AG04450 (cell line): ENCODE measurements around the gene DCLK1. TPM values are rescaled to one million over a fixed set of nuclear protein-coding genes. Genes with fewer than 3 reads are reported as not detected.
A peak's percentile ranks its signal among the peaks of the same experiment; 100 is the strongest.

ENCODE experiments used
- CTCF ChIA-PET: fragments of 300-600, 350-600 bp; formaldehyde crosslinking; extraction: SDS; loops from one replicate; lab custom pipeline; 2022; ENCODE audit warnings: antibody characterized with exemption, inconsistent platforms; lab: Charles Lee
- POLR2A ChIA-PET: fragments of 350-600 bp; formaldehyde crosslinking; extraction: SDS; loops from one replicate; lab custom pipeline; 2021; ENCODE audit warnings: antibody characterized with exemption, inconsistent platforms; lab: Yijun Ruan, JAX
- DNase-seq: peaks from one replicate; pipeline ENCODE4 v3.0.0-alpha.2; 2011; ENCODE audit warnings: low read depth, low spot score
- H3K27ac ChIP-seq: one replicate; pipeline ENCODE4 v1.5.1; 2012; ENCODE audit warnings: low read depth, low read length, control low read depth
- H3K27me3 ChIP-seq: one replicate; pipeline ENCODE4 v1.6.0; 2012; ENCODE audit warnings: low read length; ENCODE audit not compliant: control insufficient read depth, insufficient read depth
- H3K4me3 ChIP-seq: 2 replicates; pipeline ENCODE4 v1.5.1; 2011; ENCODE audit warnings: mild to moderate bottlenecking, low read depth, low read length, control low read depth
- H3K9me3 ChIP-seq: 2 replicates; pipeline ENCODE4 v1.5.1; 2012; ENCODE audit warnings: low read length; ENCODE audit not compliant: control insufficient read depth, insufficient read depth
- polyA minus RNA-seq: library from RNA; depleted of rRNA, polyadenylated mRNA; stranded (reverse); fragments of >200 nt; gene quantifications from 2 replicates; pipeline ENCODE4 v1.2.3, GENCODE V29; 2011; rRNA and poly(A)+ RNA removed
- polyA plus RNA-seq: library from polyadenylated mRNA; depleted of rRNA; stranded (reverse); fragments of >200 nt; gene quantifications from 2 replicates; pipeline ENCODE4 v1.2.3, GENCODE V29; 2011; rRNA removed
- TF ChIP-seq, protein P1 (sequence below): IDR thresholded peaks from 2 replicates; pipeline ENCODE4 v1.5.1; 2011; ENCODE audit warnings: low read depth, low read length, control low read depth, inconsistent platforms

The DCLK1 gene
- polyA plus RNA-seq (not detected in 2 replicates), polyA minus RNA-seq (0.04 TPM in 1 of 2 replicates, not detected in the other)

- Histone ChIP-seq H3K4me3 (0 out of 2 replicates have a peak within 1 kb of the TSS, but pooled peaks have one; percentile 4), H3K9me3 (no peaks in the 10 kb centered on the region), H3K27ac (no peak within 1 kb of the TSS), H3K27me3 (peaks cover 30% of the 10 kb centered on the region)
- TF ChIP-seq, protein P1, sequence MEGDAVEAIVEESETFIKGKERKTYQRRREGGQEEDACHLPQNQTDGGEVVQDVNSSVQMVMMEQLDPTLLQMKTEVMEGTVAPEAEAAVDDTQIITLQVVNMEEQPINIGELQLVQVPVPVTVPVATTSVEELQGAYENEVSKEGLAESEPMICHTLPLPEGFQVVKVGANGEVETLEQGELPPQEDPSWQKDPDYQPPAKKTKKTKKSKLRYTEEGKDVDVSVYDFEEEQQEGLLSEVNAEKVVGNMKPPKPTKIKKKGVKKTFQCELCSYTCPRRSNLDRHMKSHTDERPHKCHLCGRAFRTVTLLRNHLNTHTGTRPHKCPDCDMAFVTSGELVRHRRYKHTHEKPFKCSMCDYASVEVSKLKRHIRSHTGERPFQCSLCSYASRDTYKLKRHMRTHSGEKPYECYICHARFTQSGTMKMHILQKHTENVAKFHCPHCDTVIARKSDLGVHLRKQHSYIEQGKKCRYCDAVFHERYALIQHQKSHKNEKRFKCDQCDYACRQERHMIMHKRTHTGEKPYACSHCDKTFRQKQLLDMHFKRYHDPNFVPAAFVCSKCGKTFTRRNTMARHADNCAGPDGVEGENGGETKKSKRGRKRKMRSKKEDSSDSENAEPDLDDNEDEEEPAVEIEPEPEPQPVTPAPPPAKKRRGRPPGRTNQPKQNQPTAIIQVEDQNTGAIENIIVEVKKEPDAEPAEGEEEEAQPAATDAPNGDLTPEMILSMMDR, result no peak
- ChIA-PET POLR2A (no interaction called here), CTCF (interaction anchor here (1.6 kb wide), 1 partner anchor 12 kb away, joined by 3 read pairs; no protein-coding TSS in a partner anchor)
- no peak for DNase-seq
Observed at GRCh38 chr13:36131222-36131930, at the start of gene DCLK1. Gene DCLK1 (minus strand): TSS chr13:36131382.

DNA sequence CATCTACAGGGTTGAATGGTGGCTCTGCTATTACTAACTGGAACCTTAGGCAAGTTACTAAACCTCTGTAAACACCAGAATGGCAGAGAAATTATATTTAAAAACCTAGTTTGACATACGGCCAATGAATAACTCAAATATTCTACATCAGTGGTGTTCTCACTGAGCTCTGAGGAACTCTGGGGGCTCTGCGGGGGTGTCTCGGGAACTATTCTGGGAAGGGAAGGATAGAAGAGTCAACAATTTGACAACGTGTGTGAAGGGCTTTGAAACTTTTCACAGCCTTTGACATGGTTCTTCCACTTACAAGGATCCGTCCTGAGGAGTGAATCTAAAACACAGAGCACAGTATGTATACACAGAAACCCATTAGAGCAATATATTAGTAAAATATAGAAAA, 44.4 kb upstream of the DCLK1 start:
- no peak overlapping the region for H3K27ac ChIP-seq
- no peak for DNase-seq
- POLR2A ChIA-PET, result no interaction called here
- no peak overlapping the region for H3K4me3 ChIP-seq
- no peaks in the 10 kb centered on the region for H3K27me3 ChIP-seq
- TF ChIP-seq, protein P1, result no peak
- CTCF ChIA-PET, result no interaction called here
- H3K9me3 ChIP-seq, result no peaks in the 10 kb centered on the region

- TF ChIP-seq, protein P1, result no peak
- no peak for DNase-seq
- ChIA-PET CTCF (no interaction called here), POLR2A (no interaction called here)
- Histone ChIP-seq H3K9me3 (no peaks in the 10 kb centered on the region), H3K27me3 (no peaks in the 10 kb centered on the region), H3K4me3 (no peak overlapping the region), H3K27ac (no peak overlapping the region)
Observed at GRCh38 chr13:36174923-36175322, 43.7 kb upstream of the DCLK1 start.

DNA sequence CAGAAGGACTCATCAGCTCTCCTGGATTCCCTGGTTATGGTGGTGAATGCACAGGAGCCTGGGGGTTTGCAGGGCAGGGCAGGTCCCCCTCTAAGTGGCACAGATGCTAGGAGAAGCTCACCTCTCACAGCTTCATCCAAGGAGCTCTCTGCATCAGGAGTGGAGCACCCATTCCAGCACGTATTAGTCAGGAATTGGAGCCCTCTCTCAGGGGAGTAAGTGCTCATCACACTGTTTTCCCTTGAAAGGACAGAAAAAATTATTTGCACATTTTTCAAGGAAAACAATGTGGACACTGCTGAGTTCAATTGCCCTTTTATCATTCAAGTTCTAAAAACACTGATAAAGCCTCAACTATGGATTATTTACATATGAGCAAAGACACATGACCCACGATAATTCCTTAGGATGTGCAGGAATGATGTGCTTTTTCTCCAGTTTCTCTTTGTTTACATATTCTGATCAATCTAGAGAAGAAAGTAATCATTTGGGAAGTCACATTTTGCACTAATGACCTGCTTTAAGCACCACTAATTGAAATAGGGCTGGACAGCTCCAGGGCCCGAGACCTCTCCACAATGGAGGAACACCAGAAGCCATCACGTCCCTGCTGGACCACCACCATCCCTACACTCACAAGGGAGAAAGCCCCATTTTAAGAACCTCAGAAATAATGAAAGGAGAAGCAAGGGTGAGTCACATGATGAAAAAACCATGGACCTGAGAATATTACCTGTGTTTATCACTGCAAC, 42.6 kb upstream of the DCLK1 start:
- ChIA-PET POLR2A (no interaction called here), CTCF (no interaction called here)
- Histone ChIP-seq H3K9me3 (no peaks in the 10 kb centered on the region), H3K27ac (no peak overlapping the region), H3K27me3 (no peaks in the 10 kb centered on the region), H3K4me3 (no peak overlapping the region)
- TF ChIP-seq, protein P1, result no peak
- no peak for DNase-seq

DNA sequence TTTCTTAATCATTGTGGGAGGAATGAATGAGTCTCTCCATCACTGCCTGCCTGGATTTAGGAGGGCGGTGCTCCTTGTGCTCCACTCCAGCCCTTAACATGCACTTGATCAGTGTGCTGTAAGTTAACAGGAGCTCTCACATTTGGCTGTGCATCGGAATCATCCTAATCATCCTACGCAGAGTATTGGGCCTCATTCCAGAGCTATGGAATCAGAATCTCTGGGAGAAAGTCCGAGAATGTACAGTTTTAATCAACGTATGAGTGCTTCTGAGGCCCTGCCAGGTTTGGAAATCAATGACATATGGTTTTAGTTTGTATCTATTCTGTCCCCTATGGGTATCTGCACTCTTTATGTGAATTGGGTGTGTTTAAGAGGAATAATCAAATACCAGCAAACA, 34.9 kb upstream of the DCLK1 start:
- no peak overlapping the region for H3K4me3 ChIP-seq
- ChIA-PET POLR2A (no interaction called here), CTCF (no interaction called here)
- TF ChIP-seq, protein P1, result no peak
- peaks cover 2% of the 10 kb centered on the region for H3K27me3 ChIP-seq
- H3K27ac ChIP-seq, result no peak overlapping the region
- H3K9me3 ChIP-seq, result no peaks in the 10 kb centered on the region
- no peak for DNase-seq
